HCT116 (cell line): Measurements from ENCODE around the gene CXCL10.

Experiments used
- CEBPB ChIP-seq: IDR thresholded peaks from 2 replicates; pipeline ENCODE4 v1.6.1; 2012; ENCODE audit warnings: low read depth
- EZH2 ChIP-seq: fragments of 200-600 bp; sonication (generic); IDR thresholded peaks from 2 replicates; pipeline ENCODE4 v1.6.1; 2017; ENCODE audit warnings: antibody characterized with exemption, mixed run types

- no peak for TF ChIP-seq CEBPB
- no peak for TF ChIP-seq EZH2
These were observed 620 bp downstream of the CXCL10 start for GRCh38 chr4:76022677-76023076.
